Endothelial cell of umbilical vein (primary cell): Measurements from ENCODE around the gene PIP4K2B.

Experiments used
- CTCF ChIP-seq, 2 donors: IDR thresholded peaks; 1 replicate in 1 of 2; 2 replicates in 1 of 2; pipeline ENCODE4 v1.5.1; 2011; ENCODE audit warnings: low read length in 2 of 2, mild to moderate bottlenecking in 2 of 2, moderate library complexity in 2 of 2, control low read depth in 1 of 2, inconsistent platforms in 1 of 2, low read depth in 1 of 2; ENCODE audit not compliant: insufficient read depth in 1 of 2; ENCODE audit errors: extremely low read depth in 1 of 2
- EZH2 ChIP-seq: IDR thresholded peaks from 2 replicates; pipeline ENCODE4 v1.6.1; 2012; ENCODE audit warnings: borderline replicate concordance, low read depth, mild to moderate bottlenecking, moderate library complexity, low read length, inconsistent platforms; ENCODE audit not compliant: severe bottlenecking
- JUN ChIP-seq: IDR thresholded peaks from 2 replicates; pipeline ENCODE4 v1.6.1; 2011; ENCODE audit warnings: borderline replicate concordance, low read depth; ENCODE audit not compliant: insufficient read length, insufficient read depth
- MAX ChIP-seq: IDR thresholded peaks from 2 replicates; pipeline ENCODE4 v1.6.1; 2011; ENCODE audit not compliant: insufficient read depth, insufficient read length
- MYC ChIP-seq: IDR thresholded peaks from one replicate; pipeline ENCODE4 v1.6.1; 2011; ENCODE audit warnings: mild to moderate bottlenecking, low read depth, low read length
- POLR2A ChIP-seq: IDR thresholded peaks from 2 replicates; pipeline ENCODE4 v1.6.1; 2012; ENCODE audit warnings: low read depth, mild to moderate bottlenecking, control low read depth, low read length
- POLR2AphosphoS5 ChIP-seq: IDR thresholded peaks from 2 replicates; pipeline ENCODE4 v1.6.1; 2012; ENCODE audit warnings: low read depth, mild to moderate bottlenecking, control low read depth, low read length, moderate library complexity; ENCODE audit not compliant: insufficient read depth

- no peak for TF ChIP-seq CTCF (IDR thresholded peaks at IDR 0.05; ENCODE audit: extremely low read depth in 1 of 2, insufficient read depth in 1 of 2, low read depth in 1 of 2, low read length in 2 of 2)
- no peak for TF ChIP-seq JUN
- TF ChIP-seq POLR2AphosphoS5: no peak
- TF ChIP-seq EZH2: no peak
- no peak for TF ChIP-seq MYC
- no peak for TF ChIP-seq POLR2A
- TF ChIP-seq MAX: no peak
Observed at GRCh38 chr17:38727736-38728135, 71.6 kb downstream of the PIP4K2B start.
